ENCODE measurements around the gene PARP6. TPM values are rescaled to one million over a fixed set of nuclear protein-coding genes. Genes with fewer than 3 reads are reported as not detected.

Gene PARP6
- 53.4 to 71.3 TPM (median 65.9 TPM) in 5 replicates for total RNA-seq (2022; extraction: Qiagen RNA extraction; ENCODE audit: low read depth)

DNA sequence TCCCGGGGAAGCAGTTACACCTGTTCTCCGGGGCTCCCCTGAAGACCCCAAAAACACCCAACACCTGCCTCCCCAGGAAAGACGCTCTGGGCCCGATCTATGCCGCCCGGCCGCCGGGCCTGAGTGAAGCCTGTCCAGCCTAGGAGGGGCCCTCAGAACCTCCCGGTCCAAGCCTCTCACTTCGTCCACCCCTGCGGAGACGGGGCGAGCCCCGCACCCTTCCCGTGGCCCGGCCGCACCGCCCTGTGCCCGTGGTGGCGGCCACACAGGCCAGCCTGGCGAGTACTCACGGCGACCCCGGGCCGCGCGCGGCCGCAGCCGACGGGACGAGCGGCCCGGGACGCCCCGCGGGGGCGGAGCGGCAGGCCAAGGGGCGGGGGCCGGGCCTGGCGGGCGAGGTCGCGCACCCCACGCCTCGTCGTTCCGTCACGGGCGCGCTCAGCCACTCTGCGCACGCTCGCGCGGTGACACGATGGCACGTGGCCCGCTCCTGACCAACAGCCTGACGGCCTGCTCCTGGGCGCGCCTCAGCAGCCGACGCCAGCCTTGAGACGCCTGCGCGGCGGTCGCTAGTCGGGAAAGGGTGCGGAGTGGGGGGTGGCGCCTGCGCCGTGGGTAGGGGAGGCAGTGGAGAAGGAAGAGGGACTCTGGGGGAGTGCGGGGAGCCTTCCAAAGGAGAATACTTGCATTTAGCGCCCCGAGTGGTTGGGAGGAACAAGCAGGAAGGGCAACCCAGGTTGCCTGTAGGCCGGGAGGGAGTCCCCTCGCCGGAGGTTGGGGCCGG lies at the start of gene PARP6:
Gene PARP6, minus strand, starts transcription at position 342 of the 784 bp plus-strand sequence. CDS start 5,077 bp downstream, outside the sequence.

DNA sequence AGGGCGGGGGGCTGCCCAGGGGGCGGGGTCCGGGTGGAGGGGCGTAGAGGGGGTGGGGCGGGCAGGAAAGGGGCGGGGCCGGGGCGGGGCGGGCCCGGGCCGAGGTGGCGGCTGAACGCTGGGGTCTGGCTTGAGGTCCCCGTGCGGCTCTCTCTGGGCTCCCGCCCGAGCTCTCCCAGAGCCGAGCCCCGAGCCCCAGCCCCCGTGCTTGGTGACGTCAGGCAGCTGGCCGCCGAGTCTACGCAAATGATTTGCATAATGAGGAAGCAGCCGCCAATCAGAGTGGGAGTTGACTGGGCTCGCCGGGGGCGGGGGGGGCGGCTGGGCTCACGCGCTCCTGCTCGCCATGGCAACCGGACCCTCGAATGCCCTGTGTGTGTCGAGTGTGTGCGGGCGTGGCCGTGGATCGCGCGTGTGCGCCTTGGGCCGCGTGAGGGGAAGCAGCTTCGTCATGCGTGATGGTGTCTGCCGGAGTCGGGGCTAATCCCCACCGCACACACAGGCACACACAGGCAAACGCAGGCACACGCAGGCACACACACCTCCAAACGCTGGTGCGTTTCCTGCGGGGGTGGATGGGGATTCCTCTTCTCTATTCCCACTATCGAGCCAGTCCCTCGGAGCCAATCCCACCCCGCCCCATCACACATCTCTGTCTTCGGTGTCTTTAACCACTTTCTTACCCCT lies 47.8 kb upstream of the PARP6 start, which contains the start of gene CELF6:
Gene CELF6, minus strand, starts transcription at position 173 of the 687 bp plus-strand sequence. CDS start 283 bp downstream, outside the sequence.

GRCh38 chr15:72231066-72231832 lies 41.1 kb downstream of the PARP6 start, which contains the start of gene PKM:
TSS of gene PKM (minus strand) at chr15:72231190. CDS start at chr15:72219097, 12,093 bp downstream.

DNA sequence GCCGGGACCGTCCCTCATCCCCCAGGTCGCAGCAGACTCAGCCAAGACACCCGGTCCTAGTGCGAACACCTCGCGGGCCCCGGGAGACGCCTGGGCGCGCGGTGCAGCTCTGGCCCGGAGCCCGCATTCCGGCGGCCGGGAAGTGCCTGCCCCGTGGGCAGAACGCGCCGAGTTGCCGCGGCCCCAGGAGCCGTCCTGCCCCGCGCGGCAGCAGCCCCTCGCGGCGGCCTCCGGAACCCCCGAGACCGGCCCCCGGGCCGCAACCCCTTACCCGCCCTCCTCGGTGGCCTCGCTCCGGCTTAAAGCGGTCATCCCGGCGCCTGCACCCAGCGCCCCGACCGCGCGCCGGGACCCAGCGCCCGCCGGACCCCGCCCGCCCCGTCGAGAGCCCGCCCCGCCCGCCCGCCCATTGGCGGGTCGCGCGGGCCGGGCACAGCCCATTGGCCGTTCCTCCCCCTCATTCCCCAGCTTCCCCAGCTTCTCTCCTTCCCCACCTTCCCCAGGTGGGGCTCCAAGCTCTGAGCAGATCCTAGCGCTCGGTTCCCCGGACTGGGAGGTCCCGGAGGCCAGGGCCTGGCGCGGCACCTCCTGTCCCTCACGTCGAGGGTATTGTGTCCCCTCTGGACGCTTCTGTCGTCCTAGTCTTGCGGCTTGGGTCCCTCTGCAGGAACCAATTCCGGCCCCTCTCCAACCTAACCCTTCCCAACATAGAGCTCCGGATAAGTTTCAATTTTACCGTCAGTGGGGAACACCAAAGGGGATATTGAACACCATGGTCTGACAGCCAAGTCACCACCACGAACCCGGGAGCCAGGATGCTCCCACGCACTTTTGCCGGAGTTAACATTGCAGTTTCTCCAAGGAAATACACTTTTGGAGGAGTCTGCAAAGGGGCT lies 74.6 kb downstream of the PARP6 start, which contains the start of gene GRAMD2A:
Gene GRAMD2A, minus strand, starts transcription at position 328 of the 896 bp plus-strand sequence.

Other genes with a start within 250 kb of the PARP6 start
- gene MYO9A, start 154.4 kb downstream of the PARP6 start, total RNA-seq (2022; extraction: Qiagen RNA extraction; ENCODE audit: low read depth), result 6.8 to 12.7 TPM (median 10.3 TPM) in 5 replicates
- 0.92 to 1.9 TPM (median 1.8 TPM) in 5 replicates for gene SENP8, start 154.2 kb downstream of the PARP6 start, total RNA-seq (2022; extraction: Qiagen RNA extraction; ENCODE audit: low read depth)
- 0.13 TPM in 1 of 5 replicates, not detected in the others for gene GRAMD2A, start 74.8 kb downstream of the PARP6 start, total RNA-seq (2022; extraction: Qiagen RNA extraction; ENCODE audit: low read depth)
- gene PKM, start 41.4 kb downstream of the PARP6 start, total RNA-seq (2022; extraction: Qiagen RNA extraction; ENCODE audit: low read depth), result 3,387 to 3,812 TPM (median 3,620 TPM) in 5 replicates
- 0.03 to 0.19 TPM (median 0.15 TPM) in 5 replicates for gene CELF6, start 47.6 kb upstream of the PARP6 start, total RNA-seq (2022; extraction: Qiagen RNA extraction; ENCODE audit: low read depth)
- 145 to 159 TPM (median 151 TPM) in 5 replicates for gene HEXA, start 103.5 kb upstream of the PARP6 start, total RNA-seq (2022; extraction: Qiagen RNA extraction; ENCODE audit: low read depth)
- not detected in 5 replicates for gene TMEM202, start 125.8 kb upstream of the PARP6 start, total RNA-seq (2022; extraction: Qiagen RNA extraction; ENCODE audit: low read depth)
- 50.3 to 92.1 TPM (median 80.4 TPM) in 5 replicates for gene ARIH1, start 201.8 kb upstream of the PARP6 start, total RNA-seq (2022; extraction: Qiagen RNA extraction; ENCODE audit: low read depth)

Data from A549 treated with DMSO at 1 μM for 4 hours (cell line).